Iris pigment epithelial cell (primary cell): ENCODE data around the gene CCDC183.
"Not testable (repeated sequence)": the region's sequence is repeated elsewhere in the genome, so short reads cannot be mapped to it uniquely, and the experiment has no call there.

Experiments
- DNase-seq: peaks from one replicate; pipeline ENCODE4 v3.0.0-alpha.2; 2011; ENCODE audit warnings: low read depth

The CCDC183 gene

GRCh38 chr9:136760834-136761544 lies 35.1 kb upstream of the CCDC183 start:
- DNase-seq: peak; percentile 62

DNA sequence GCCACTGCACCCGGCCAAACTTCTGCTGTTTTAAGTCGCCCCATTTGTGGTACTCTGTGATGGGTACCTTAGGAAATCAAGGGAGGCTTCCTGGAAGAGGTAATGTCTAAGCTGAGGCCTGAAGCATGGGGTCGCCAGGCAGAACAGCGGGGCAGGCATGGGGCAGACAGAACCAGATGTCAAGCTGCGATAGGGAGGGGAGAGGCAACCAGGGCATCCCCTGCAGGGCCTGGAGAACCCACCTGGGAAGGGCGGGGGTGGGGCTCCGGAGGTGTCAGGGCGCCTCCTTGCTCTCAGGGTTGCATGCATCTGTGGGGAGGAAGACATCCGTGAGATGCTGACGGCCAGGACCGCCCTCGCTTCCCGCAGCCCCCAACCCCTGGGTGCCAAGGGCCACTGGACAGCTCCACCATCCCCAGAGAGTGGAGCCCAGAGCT lies 34.6 kb upstream of the CCDC183 start:
- no peak for DNase-seq

DNA sequence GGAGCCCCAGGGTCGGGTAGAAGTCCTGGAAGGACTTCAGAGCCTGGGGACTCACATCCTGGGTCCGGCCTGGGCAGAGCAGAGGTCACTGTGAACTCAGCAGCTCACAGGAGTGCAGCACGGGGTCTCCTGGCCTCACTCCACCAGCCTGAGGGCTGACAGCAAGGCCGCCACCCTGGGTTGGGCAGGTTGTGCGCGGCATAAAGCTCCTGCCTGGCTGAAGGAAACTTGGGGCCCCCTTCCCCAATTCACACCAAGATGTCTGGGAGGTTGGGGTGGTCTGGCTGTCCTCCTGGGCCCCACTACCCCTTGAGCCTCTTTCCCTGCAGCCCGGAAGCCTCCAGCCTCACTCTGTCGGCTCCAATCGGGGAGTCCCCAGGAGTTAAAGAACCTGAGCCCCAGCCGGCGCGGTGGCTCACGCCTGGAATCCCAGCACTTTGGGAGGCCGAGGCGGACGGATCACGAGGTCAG lies 33.9 kb upstream of the CCDC183 start:
- no peak for DNase-seq

GRCh38 chr9:136762915-136763648 lies 33.1 kb upstream of the CCDC183 start:
- DNase-seq: no peak

DNA sequence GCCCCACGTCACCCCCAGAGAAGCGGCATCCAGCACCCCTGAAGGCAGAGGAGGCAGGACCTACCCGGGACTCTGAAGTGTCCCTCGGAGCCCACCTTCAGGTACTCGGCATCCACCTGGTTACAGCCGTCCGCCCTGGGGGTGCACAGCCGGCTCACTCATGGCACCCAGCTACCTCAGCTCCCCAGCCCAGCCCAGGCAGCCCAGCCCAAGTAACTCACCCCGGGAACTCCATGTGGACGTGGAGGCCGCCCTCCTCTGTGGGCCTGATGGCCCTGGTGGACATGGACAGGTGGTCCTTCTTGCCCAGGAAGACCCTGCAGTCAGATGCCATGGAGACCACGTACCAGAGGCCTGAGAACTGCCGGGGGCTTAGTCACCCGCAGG lies 32.5 kb upstream of the CCDC183 start:
- DNase-seq: no peak

GRCh38 chr9:136764301-136764891 lies 31.7 kb upstream of the CCDC183 start, which contains the start of gene LCN15:
Gene LCN15, minus strand, starts transcription at chr9:136764518. Its CDS starts 30 bp downstream, at chr9:136764488.
- DNase-seq: no peak

GRCh38 chr9:136765041-136765440 lies 31.1 kb upstream of the CCDC183 start:
- no peak for DNase-seq

DNA sequence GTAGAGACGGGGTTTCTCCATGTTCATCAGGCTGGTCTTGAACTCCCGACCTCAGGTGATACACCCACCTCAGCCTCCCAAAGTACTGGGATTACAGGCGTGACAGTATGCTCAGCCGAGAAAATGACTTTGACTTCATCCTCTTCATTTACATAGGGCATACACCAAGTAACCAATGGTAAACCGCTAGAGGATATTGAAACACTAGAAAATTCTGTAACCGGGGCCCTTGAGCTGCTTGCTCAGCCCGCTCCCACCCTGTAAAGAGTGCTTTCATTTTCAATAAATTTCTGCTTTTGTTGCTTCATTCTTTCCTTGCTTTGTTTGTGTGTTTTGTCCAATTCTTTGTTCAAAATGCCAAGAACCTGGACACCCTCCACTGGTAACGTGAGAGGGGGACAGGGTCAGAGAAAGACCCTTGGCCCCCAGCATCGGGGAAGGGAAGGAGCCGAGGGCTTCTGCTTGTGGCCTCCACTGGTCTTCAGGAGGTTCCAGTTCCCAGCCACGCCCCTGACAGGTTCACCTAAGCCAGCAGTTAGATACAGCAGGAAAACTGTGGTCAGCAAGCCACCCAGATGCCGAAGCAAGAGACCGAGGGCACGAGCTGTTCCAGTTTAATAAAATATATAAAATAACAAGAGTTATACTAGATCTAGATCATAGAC lies 30.3 kb upstream of the CCDC183 start:
- not testable (repeated sequence) for DNase-seq

GRCh38 chr9:136766410-136767120 lies 29.6 kb upstream of the CCDC183 start:
- DNase-seq: peak; percentile 42

GRCh38 chr9:136769710-136770191 lies 26.4 kb upstream of the CCDC183 start:
- DNase-seq: no peak

DNA sequence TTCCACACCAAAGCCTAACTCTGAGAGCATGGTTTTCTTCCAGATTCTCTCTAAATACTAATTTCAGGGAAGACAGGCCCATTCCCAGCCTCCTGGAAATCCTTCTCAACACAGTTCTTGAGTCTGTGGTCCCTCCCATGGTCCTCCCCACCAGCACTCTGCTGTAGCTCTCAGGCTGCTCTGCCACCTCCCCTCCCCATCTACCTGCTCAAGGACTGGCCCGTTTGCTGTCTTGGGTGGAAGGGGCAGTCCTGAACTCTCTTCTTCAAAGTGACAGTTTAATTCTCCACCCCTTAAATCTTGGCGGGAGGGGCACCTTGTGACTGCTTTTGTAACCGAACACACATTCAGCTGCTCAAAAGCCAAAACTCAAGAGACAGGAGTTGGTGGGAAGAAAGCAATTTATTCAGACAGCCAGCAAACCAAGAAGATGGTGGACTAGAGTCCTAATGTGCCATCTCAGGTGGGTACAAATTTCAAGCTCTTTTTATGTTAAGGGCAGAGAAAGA lies 24.2 kb upstream of the CCDC183 start:
- no peak for DNase-seq

GRCh38 chr9:136773386-136774044 lies 22.6 kb upstream of the CCDC183 start:
- peak; percentile 21 for DNase-seq

- DNase-seq: no peak
These were observed 21.6 kb upstream of the CCDC183 start for GRCh38 chr9:136774416-136775045.

GRCh38 chr9:136775191-136775590 lies 20.9 kb upstream of the CCDC183 start:
- no peak for DNase-seq

GRCh38 chr9:136776947-136777346 lies 19.2 kb upstream of the CCDC183 start:
- DNase-seq: no peak

GRCh38 chr9:136777359-136777758 lies 18.8 kb upstream of the CCDC183 start:
- DNase-seq: no peak

DNA sequence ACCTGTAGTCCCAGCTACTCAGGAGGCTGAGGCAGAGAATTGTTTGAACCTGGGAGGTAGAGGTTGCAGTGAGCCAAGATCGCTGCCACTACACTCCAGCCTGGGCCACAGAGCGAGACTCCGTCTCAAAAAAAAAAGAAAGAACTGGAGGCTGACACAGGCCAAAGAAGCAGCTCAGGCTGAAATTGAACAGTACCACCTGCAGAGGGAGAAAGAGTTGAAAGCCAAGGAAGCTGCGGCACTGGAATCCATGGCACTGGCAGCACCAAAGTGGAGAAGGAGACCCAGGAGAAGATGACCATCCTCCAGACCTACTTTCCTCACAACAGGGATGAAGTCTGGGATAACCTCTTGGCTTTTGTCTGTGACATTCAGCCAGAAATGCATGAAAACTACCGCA lies 16.3 kb upstream of the CCDC183 start:
- DNase-seq: no peak

GRCh38 chr9:136782452-136782851 lies 13.7 kb upstream of the CCDC183 start:
- no peak for DNase-seq

- no peak for DNase-seq
These were observed 11.7 kb upstream of the CCDC183 start for GRCh38 chr9:136784249-136784996.

- DNase-seq: no peak
These were observed 11.2 kb upstream of the CCDC183 start for GRCh38 chr9:136784997-136785361.
